Calu3 (cell line): ENCODE data around the gene AKAP13. TPM values are rescaled to one million over a fixed set of nuclear protein-coding genes. Genes with fewer than 3 reads are reported as not detected.
"Not testable (repeated sequence)": the region's sequence is repeated elsewhere in the genome, so short reads cannot be mapped to it uniquely, and the experiment has no call there.

Source experiments
- BruUV-seq: library from RNA; stranded (reverse); fragments of 400-500 nt; replicated peaks from 2 replicates; lab custom pipeline; 2021; lab: Mats Ljungman, UMichigan
- CTCF ChIA-PET: fragments of 300-600 bp; sonication (Branson Sonifier 250); formaldehyde crosslinking; loops from one replicate; lab custom pipeline; 2022; ENCODE audit warnings: antibody characterized with exemption; lab: Charles Lee
- DNase-seq: peaks from one replicate; pipeline ENCODE4 v3.0.0; 2022
- H3K27ac Mint-ChIP-seq: one replicate; pipeline ENCODE4 v1.8.0; 2022; ENCODE audit warnings: mixed read lengths; ENCODE audit not compliant: unreplicated experiment
- H3K27me3 Mint-ChIP-seq: one replicate; pipeline ENCODE4 v1.8.0; 2022; ENCODE audit warnings: mixed read lengths; ENCODE audit not compliant: unreplicated experiment
- H3K36me3 Mint-ChIP-seq: one replicate; pipeline ENCODE4 v1.8.0; 2022; ENCODE audit warnings: mild to moderate bottlenecking, moderate library complexity, mixed read lengths; ENCODE audit not compliant: insufficient read depth, unreplicated experiment
- H3K4me1 Mint-ChIP-seq: one replicate; pipeline ENCODE4 v1.8.0; 2022; ENCODE audit warnings: mild to moderate bottlenecking, low read depth, mixed read lengths; ENCODE audit not compliant: unreplicated experiment
- H3K4me3 Mint-ChIP-seq: one replicate; pipeline ENCODE4 v1.8.0; 2022; ENCODE audit warnings: mild to moderate bottlenecking, low read depth, moderate library complexity, mixed read lengths; ENCODE audit not compliant: unreplicated experiment
- H3K9me3 Mint-ChIP-seq: one replicate; pipeline ENCODE4 v1.8.0; 2022; ENCODE audit warnings: low read depth, mixed read lengths; ENCODE audit not compliant: unreplicated experiment
- CTCF ChIP-seq: fragments of 200-600 bp; IDR thresholded peaks from one replicate; pipeline ENCODE4 v1.8.0; 2022; ENCODE audit warnings: antibody characterized with exemption; ENCODE audit not compliant: unreplicated experiment
- intact Hi-C: fragments of 100-400 bp; cut with micrococcal nuclease; formaldehyde crosslinking; loops from one replicate; pipeline ENCODE4 v1.10.0; 2022; ENCODE audit not compliant: unreplicated experiment
- total RNA-seq: library from RNA; stranded (reverse); gene quantifications from 2 replicates; pipeline ENCODE4 v1.2.3, GENCODE V29; 2022

Gene AKAP13
- total RNA-seq, 1 experiment from 2014 or later = 145 TPM

- intact Hi-C loops = loop anchor here (1.0 kb wide), 1 partner anchor 12 kb away; no protein-coding TSS in a partner anchor
- Mint-ChIP-seq H3K4me3 (peak overlapping the region; percentile 52), H3K4me1 (peaks cover 39% of the 10 kb centered on the region), H3K36me3 (peaks cover 24% of the 10 kb centered on the region), H3K27ac (peak overlapping the region; percentile 79)
- DNase-seq, H3K27me3 Mint-ChIP-seq, H3K9me3 Mint-ChIP-seq, BruUV-seq: not testable (repeated sequence)
- CTCF ChIA-PET = interaction anchor here (0.9 kb wide), 1 partner anchor 69 kb away, joined by 3 read pairs; no protein-coding TSS in a partner anchor
Observed at GRCh38 chr15:85345196-85345918, 35.0 kb upstream of the AKAP13 start.

GRCh38 chr15:85346462-85347084 lies 33.8 kb upstream of the AKAP13 start:
- peaks cover 24% of the 10 kb centered on the region for H3K36me3 Mint-ChIP-seq
- BruUV-seq, H3K9me3 Mint-ChIP-seq, CTCF ChIA-PET, H3K4me3 Mint-ChIP-seq, DNase-seq, intact Hi-C loops, H3K27me3 Mint-ChIP-seq: not testable (repeated sequence)
- peak overlapping the region; percentile 36 for H3K27ac Mint-ChIP-seq
- H3K4me1 Mint-ChIP-seq = peaks cover 39% of the 10 kb centered on the region

GRCh38 chr15:85347264-85348047 lies 32.9 kb upstream of the AKAP13 start:
- H3K27me3 Mint-ChIP-seq, H3K4me3 Mint-ChIP-seq, BruUV-seq, H3K9me3 Mint-ChIP-seq, intact Hi-C loops, H3K27ac Mint-ChIP-seq, CTCF ChIA-PET, DNase-seq: not testable (repeated sequence)
- peaks cover 39% of the 10 kb centered on the region for H3K4me1 Mint-ChIP-seq
- H3K36me3 Mint-ChIP-seq = peaks cover 24% of the 10 kb centered on the region

- H3K27ac Mint-ChIP-seq = peak overlapping the region; percentile 24
- CTCF ChIA-PET = not testable (repeated sequence)
Observed at GRCh38 chr15:85348048-85348766, 32.2 kb upstream of the AKAP13 start.

GRCh38 chr15:85349062-85349461 lies 31.3 kb upstream of the AKAP13 start:
- Mint-ChIP-seq H3K4me1 (peaks cover 42% of the 10 kb centered on the region), H3K27ac (peak overlapping the region; percentile 24)
- H3K4me3 Mint-ChIP-seq, H3K27me3 Mint-ChIP-seq, H3K36me3 Mint-ChIP-seq, H3K9me3 Mint-ChIP-seq, intact Hi-C loops, DNase-seq, BruUV-seq: not testable (repeated sequence)
- CTCF ChIA-PET = interaction anchor here (0.6 kb wide), 1 partner anchor 80 kb away, joined by 3 read pairs; no protein-coding TSS in a partner anchor

More at GRCh38 chr15:85348048-85348766, 32.2 kb upstream of the AKAP13 start:
- BruUV-seq, intact Hi-C loops, H3K4me3 Mint-ChIP-seq, DNase-seq, H3K9me3 Mint-ChIP-seq, H3K27me3 Mint-ChIP-seq: not testable (repeated sequence)
- H3K4me1 Mint-ChIP-seq = peaks cover 39% of the 10 kb centered on the region
- peaks cover 17% of the 10 kb centered on the region for H3K36me3 Mint-ChIP-seq

GRCh38 chr15:85350395-85350794 lies 30.0 kb upstream of the AKAP13 start:
- Mint-ChIP-seq H3K27ac (no peak overlapping the region), H3K4me1 (peaks cover 36% of the 10 kb centered on the region), H3K36me3 (no peaks in the 10 kb centered on the region), H3K27me3 (no peaks in the 10 kb centered on the region), H3K9me3 (no peaks in the 10 kb centered on the region), H3K4me3 (no peak overlapping the region)
- no peak for DNase-seq
- CTCF ChIA-PET = no interaction called here
- no TSS peak for BruUV-seq
- intact Hi-C loops = no loop called here
- TF ChIP-seq CTCF = no peak

GRCh38 chr15:85351501-85351900 lies 28.9 kb upstream of the AKAP13 start:
- CTCF ChIA-PET = interaction anchor here (0.8 kb wide), 1 partner anchor 54 kb away, joined by 5 read pairs; no protein-coding TSS in a partner anchor
- H3K4me3 Mint-ChIP-seq, intact Hi-C loops, DNase-seq, H3K36me3 Mint-ChIP-seq, H3K27me3 Mint-ChIP-seq, H3K27ac Mint-ChIP-seq, H3K9me3 Mint-ChIP-seq, BruUV-seq: not testable (repeated sequence)
- H3K4me1 Mint-ChIP-seq = peaks cover 25% of the 10 kb centered on the region
